IPS-NIHi11 (cell line): ENCODE results near the gene HNRNPU.

Experiments
- DNase-seq: peaks from one replicate; pipeline ENCODE4 v3.0.0; 2012; ENCODE audit warnings: mixed read lengths, low spot score

Gene HNRNPU

GRCh38 chr1:244862699-244863490 is 1.4 kb downstream of the HNRNPU start:
- DNase-seq: peak; percentile 90

GRCh38 chr1:244862354-244862698 is 2.0 kb downstream of the HNRNPU start:
- no peak for DNase-seq

GRCh38 chr1:244861683-244862082 is 2.7 kb downstream of the HNRNPU start:
- no peak for DNase-seq

GRCh38 chr1:244860914-244861610 is 3.3 kb downstream of the HNRNPU start:
- no peak for DNase-seq

- DNase-seq: no peak
Measured at GRCh38 chr1:244860078-244860477, 4.3 kb downstream of the HNRNPU start.

- DNase-seq: no peak
Measured at GRCh38 chr1:244858357-244858756, 6.0 kb downstream of the HNRNPU start.

- no peak for DNase-seq
Measured at GRCh38 chr1:244857761-244858160, 6.6 kb downstream of the HNRNPU start.

GRCh38 chr1:244854865-244855578 is 9.3 kb downstream of the HNRNPU start:
- no peak for DNase-seq

GRCh38 chr1:244854166-244854565 is 10.2 kb downstream of the HNRNPU start:
- no peak for DNase-seq

GRCh38 chr1:244852694-244853093 is 11.6 kb downstream of the HNRNPU start:
- no peak for DNase-seq

- no peak for DNase-seq
Measured at GRCh38 chr1:244851546-244852231, 12.7 kb downstream of the HNRNPU start.

- no peak for DNase-seq
Measured at GRCh38 chr1:244850896-244851295, 13.4 kb downstream of the HNRNPU start.

- DNase-seq: no peak
Measured at GRCh38 chr1:244850099-244850852, 14.1 kb downstream of the HNRNPU start.

- DNase-seq: no peak
Measured at GRCh38 chr1:244849189-244849866, 15.0 kb downstream of the HNRNPU start.

- no peak for DNase-seq
Measured at GRCh38 chr1:244846653-244847052, 17.7 kb downstream of the HNRNPU start.

GRCh38 chr1:244844155-244845121 is 19.9 kb downstream of the HNRNPU start:
- DNase-seq: no peak

GRCh38 chr1:244843148-244843978 is 21.0 kb downstream of the HNRNPU start:
- no peak for DNase-seq

GRCh38 chr1:244841273-244841927 is 22.9 kb downstream of the HNRNPU start:
- no peak for DNase-seq
